HT1080 (cell line): ENCODE measurements around the gene MEX3A. TPM values are rescaled to one million over a fixed set of nuclear protein-coding genes. Genes with fewer than 3 reads are reported as not detected.

ENCODE experiments used
- DNase-seq: peaks from one replicate; pipeline ENCODE4 v3.0.0-alpha.2; 2015; ENCODE audit warnings: low read depth
- total RNA-seq: library from RNA; depleted of rRNA; stranded (reverse); fragments of >200 nt; shearing (Covaris generic); gene quantifications from 2 replicates; pipeline ENCODE4 v1.2.3, GENCODE V29; 2014

The MEX3A gene
- total RNA-seq, 1 experiment from 2014 or later, result 5.2 TPM

- peak; percentile 59 for DNase-seq
Measured at GRCh38 chr1:156103521-156103947, 21.3 kb upstream of the MEX3A start.

DNA sequence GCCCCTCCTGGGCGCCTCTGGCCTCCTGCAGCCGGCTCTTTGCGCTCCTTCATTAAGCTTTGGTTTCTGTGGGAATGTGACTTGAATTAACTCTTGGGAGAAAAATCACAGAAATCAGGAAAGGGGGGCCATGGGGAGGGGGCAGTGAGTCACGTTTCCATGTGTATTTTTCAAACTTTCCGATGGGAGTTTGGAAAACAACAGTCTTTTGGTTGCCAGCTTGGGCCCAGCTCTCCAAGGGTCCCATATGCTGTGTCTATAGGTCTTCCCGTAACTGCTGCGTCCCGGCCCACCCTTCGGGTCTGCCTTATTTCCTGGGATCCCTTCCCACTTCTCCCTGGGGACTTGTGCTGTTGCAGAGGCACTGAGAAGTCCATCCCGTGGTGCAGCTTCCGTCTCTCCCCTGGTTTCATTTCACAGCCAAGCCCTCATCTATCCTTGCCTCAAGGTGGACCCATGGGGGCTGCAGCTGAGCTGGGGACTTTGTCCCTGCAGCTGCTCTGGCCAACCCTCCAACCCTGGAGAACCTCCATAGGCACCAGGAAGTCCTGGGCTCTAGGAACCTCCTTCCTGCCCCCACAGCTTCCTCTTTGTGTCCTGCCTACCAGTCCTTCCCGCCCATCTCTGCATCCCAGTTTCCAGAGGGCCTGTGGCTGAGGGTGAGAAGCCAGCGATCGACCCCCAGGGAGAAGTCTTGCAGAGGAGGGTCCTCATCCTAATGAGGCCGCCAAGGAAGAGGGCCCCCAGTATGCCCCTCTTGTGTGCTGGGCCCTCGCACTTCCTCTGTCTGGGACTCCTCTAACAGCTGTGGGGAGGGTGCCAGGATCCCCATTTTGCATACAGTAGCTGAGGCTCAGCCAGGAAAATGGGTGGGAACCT is 20.6 kb upstream of the MEX3A start:
- peak; percentile 53 for DNase-seq

GRCh38 chr1:156101880-156102279 is 19.6 kb upstream of the MEX3A start:
- DNase-seq, result no peak

DNA sequence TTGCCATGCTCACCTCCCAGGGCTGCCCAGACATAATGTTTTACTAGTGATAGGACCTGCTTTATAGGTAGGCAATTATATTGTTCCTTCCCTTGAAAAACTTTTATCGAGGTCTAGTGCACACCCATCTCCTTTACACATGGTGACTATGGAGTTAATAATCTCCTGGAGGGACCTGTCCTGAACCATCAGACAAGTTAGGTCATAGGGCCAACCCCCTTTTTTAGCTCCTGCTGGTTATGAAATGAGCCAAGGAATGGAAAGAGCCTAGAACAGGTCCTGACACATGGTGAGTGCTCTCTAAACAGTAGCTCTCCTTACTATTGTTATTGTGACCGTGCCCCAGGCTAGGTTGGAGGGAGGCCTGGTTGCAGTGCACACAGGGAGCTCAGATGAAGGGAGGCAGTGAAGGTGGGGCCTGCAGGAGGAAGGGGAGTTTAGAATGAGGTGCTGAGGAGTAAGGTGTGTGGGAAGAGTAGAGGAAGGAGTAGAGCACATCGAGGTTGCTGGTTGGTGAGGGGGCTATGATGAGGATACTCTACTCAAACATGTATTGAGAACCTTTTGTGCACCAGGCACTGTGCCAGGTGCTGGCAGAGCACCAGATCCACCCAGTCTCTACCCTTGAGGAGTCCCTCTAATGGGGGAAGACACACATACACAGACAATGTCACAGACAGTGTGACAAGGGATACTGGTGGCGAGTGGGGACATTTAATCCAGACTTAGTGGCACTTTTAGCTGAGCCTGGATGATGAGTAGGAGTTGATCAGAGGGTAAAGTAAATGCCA is 18.1 kb upstream of the MEX3A start:
- no peak for DNase-seq

DNA sequence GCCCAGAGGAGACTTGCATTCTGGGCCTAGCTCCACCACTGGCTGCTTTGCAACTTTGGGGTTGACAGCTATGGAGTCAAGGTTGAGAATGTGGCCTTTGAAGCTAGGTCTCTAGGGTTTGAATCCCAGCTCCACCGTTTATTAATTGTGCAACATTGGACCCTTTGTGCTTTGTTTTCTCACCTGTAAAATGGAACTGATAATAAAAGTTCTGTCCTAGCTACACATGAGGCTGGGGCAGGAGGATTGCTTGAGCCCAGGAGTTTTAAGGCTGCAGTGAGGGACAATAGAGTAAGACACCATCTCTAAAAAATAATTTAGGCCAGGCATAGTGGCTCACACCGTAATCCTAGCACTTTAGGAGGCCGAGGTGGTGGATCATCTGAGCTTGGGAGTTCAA is 17.0 kb upstream of the MEX3A start:
- DNase-seq, result no peak

GRCh38 chr1:156098784-156099183 is 16.5 kb upstream of the MEX3A start:
- DNase-seq, result no peak

- DNase-seq, result no peak
Measured at GRCh38 chr1:156097499-156098178, 15.4 kb upstream of the MEX3A start.

DNA sequence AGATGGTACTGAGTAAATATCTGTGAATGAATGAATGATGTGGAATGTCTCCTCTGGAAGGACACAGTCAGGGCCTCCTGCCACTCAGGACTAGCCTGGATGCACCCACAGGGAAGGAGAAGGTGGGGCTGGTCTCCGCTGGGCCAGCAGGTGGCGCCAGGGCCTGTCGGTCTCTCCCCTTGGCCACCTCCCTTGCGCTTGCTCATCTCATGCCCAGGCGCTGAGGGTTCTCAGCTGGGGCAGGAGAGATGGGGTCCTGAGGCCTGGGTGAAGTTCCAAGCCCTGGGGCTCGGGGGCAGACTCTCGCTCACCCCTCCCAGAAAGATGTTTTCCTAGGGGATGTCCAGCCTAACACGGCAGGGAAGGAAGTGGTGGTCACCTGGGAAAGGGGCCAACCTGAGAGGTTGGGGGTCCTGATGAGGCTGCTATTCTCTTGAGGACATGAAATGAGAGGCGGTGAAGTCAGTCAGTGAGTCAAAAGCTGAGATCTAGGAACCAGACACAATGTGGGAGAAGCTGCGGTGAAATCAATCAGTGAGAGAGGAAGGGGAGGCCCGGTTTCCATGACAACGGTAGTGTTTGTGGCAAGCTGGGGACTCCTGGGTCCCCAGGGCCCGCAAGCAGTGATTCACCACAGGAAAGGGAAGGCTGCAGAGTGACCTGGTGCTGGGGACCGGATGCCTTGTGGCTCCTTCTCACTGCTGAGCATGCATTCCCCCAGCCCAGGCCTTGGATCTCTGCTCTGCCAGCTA is 14.6 kb upstream of the MEX3A start:
- peak; percentile 87 for DNase-seq

DNA sequence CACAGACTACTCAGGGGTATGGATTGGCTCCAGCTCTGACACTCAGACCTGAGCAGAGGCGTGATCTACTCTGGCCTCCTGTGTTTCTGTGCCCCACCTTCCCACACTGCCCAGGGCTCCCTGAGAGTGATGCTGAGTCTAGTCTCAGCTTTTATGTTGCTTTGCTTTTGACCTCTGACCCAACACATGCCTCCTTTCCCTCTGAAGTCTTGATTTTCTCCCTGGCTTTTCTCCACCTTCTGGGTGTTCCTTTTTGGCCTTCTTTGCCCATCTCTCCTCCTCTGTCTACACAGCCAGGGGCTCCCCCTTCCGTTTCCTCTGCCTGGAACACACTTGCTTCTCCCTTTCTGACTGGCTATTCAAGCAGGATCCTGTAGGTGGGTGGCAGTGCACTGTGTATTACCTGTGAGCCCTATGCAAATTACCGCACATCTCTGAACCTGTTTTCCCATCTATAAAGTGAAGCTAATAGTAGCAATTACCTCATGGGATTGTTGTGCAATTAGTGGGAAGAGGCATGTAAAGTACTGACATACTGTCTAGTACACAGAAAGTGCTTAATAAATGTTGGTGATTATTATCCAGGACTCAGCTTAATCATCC is 13.7 kb upstream of the MEX3A start:
- no peak for DNase-seq

- no peak for DNase-seq
Measured at GRCh38 chr1:156091610-156092009, 9.3 kb upstream of the MEX3A start.

GRCh38 chr1:156090840-156091188 is 8.5 kb upstream of the MEX3A start:
- DNase-seq, result peak; percentile 76

DNA sequence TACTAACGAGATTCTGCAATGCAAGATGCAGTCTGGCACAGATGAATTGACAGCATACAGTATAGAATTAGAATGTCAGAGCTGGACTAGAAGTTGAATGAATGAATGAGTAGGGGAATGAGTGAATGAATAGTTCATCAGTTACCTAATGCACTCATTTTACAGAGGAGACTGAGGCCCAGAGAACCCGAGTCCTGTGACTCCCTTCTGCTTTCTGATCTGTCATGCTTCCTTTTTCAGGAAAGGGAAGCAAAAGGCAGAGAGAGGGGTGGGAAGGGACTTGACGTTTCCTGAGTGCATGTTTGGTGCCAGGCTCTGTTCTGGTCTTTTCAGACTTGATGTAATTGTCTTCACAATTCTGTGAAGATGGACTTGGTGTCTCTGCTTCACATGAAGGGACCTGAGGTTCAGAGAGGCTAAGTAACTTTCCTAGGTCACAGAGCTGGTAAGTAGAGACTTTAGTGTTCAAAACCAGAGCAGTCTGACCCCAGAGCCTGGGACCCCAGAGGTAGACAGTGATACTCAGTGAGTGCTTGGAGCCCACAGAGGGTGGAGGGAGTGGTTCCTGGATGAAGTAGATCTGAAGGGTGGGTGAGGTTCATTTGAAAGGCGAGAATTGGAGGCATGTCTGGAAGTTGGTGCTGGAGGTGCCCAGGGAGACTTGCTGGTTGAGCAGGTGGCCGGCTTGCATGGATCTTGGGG is 8.0 kb upstream of the MEX3A start:
- DNase-seq, result no peak

DNA sequence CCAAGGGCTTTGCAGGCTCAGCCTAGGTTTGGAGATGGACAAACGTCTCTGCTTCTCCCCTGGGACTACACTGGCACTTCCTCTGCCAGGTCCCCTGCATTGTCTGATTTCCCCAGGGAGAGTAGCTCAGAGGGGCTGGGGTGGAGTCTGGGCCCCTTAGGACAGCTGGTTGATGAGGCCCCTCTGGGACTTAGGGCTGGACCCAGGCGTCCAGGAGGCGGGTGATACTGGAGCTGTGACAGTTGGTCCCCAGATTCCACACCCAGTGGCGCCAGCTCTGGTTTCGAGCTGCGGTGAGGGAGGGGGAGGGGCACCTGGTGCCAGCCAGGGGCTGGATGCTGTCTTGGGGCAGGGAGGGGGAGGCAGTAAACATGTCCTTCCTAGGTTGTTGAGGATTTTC is 7.4 kb upstream of the MEX3A start:
- no peak for DNase-seq

DNA sequence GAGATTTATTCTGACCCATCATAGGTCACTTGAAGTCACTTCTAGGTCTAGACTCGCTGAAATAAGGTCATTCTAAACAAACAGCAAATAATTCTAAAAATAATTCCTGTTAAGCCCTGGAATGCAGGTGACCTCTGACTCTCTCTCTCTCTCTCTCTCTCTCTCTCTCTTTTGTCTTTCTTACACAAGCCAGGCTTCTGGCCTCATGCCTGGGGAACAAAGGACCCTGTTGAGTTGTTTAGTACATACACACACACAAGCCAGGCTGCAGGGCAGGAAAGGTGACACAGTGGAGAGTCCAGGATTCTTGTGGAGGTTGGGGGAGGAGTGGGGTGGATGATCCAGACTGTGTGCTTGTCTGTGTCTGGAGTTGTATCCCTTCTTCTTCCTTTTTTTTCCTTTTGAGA is 4.0 kb upstream of the MEX3A start:
- DNase-seq, result peak; percentile 39

DNA sequence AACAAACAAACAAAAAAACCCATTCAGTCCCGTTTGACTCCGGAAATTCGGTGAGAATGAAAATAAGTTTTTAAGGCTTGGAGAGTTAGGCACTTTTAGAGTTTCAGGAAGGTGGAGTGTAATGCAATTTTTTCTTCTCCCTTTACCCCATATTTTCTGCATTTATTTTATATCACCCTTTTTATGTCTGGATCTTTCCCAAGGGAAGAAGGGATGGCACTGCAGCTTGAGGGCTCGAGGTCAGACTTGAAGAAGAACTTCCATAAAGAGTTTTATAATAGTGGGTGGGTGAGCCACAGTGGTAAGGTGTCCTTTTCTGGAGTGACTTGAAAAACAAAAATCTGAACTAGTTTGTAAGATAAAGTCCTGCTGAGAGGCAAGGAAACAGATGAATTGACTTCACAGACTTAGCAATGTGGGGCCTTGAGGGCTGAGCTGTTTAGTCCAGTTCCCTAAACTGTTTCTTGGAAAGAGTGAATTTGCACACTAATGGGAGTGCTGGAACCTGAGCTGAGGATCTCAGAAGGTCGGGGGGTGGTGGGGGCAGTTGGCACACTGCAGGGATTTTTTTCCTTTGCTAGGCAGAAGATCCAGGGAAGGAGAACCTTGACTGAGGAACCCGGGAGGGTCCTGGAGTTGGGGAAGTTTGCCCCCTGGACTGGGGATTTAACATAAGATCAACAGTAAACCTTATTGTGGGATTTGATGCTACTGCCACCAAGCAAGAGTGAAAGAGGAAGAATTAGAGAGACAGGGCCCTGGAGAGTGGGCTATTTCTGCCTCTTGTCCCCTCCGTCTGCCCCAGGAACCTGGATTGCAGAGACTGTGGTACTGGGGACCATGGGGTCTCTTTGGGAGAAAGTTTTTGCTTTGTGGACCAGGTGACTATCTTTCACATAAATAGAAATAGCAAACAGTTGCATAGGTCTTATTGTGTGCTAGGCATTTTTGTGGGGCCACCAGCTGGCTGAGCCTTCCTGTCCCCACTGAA is 1.8 kb upstream of the MEX3A start:
- no peak for DNase-seq

DNA sequence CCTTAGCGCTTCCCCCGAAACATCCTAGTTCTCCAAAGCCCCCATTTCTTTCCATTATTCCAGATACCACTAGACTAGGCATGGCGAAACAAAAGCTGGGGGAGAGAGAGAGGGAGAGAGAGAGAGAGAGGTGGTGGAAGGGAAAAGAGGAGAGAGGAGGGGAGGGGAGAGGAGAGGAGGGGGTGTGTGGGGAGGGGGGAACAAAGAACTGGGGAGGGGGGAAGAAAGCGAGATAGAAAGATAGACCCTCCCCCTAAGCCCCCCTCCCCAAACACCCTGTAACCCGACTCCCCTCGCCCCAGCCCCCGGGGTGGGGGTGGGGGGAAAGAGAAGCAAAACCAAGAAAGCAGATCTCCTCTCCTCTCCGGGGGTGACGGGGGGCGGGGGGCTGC is 352 bp downstream of the MEX3A start:
- DNase-seq, result no peak

DNA sequence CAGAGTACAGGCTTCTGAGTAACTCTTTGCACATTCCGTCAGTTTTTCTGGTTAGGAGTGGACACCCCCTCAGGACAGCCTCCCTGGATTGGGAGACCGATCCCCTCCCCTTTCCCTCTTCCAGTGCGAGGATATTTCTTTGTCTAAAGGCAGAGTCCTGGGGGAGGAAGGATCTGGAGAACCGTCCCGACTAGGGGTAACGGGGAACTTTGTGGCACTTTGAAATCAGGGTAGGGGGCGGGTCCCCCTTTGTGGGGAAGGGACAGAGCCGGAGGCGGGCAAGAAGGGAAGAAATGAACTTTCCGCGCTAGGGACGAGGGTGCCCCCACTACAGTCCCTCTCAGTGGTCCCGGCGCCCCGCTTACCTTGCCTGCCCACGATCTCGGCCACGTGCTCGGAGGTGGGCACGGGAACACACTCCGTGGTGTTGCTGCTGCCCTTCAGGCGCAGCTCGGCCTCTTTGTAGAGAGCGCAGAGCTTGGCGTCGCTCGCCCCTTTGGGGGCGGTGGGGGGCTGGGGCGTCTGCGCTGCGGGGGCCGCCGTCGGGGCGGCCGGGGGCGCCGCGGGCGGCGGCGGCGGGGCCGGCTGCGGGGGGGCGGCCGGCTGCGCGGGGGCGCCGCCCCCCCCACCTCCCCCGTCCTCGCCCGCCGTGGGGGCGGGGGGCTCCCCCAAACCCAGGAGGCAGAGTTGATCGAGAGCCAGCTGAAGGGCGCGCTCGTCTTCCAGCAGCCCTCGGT is 917 bp downstream of the MEX3A start:
- no peak for DNase-seq

DNA sequence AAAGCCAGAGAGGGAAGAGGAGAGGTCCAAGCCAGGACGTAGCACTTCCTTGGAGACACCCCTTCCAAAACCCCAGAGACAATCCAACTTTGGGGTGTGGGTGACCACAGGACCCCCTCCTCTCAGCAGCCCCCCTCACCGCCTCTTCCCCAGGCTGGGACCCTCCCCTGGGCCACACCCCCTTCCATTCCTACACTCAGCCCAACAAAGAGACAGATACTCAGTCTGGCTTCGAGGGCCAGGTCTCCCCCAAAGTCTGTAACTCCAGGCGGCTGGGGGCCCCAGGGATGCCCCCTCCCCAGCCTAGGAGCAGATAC is 1.4 kb downstream of the MEX3A start:
- no peak for DNase-seq
